Nephron progenitor cell (in vitro differentiated cells): Measurements from ENCODE around the gene CAPN14.

ENCODE experiments used
- DNase-seq: peaks from one replicate; pipeline ENCODE4 v3.0.0; 2021
- H3K27ac Mint-ChIP-seq: 2 replicates; pipeline ENCODE4 v1.8.0; 2021; ENCODE audit warnings: mild to moderate bottlenecking, moderate library complexity, mixed read lengths
- H3K27me3 Mint-ChIP-seq: 2 replicates; pipeline ENCODE4 v1.8.0; 2021; ENCODE audit warnings: mild to moderate bottlenecking, low read depth, mixed read lengths; ENCODE audit not compliant: poor library complexity
- H3K36me3 Mint-ChIP-seq: 2 replicates; pipeline ENCODE4 v1.8.0; 2021; ENCODE audit warnings: low read depth, mixed read lengths
- H3K4me1 Mint-ChIP-seq: 2 replicates; pipeline ENCODE4 v1.8.0; 2021; ENCODE audit warnings: mixed read lengths
- H3K4me3 Mint-ChIP-seq: 2 replicates; pipeline ENCODE4 v1.8.0; 2021; ENCODE audit warnings: mild to moderate bottlenecking, moderate library complexity, mixed read lengths
- H3K9me3 Mint-ChIP-seq: 2 replicates; pipeline ENCODE4 v1.8.0; 2021; ENCODE audit warnings: mild to moderate bottlenecking, moderate library complexity, mixed read lengths
- TF ChIP-seq, protein P1 (sequence below): fragments of 200-600 bp; sonication (generic); IDR thresholded peaks from 2 replicates; pipeline ENCODE4 v1.5.0; 2021; ENCODE audit warnings: antibody characterized with exemption

The CAPN14 gene

DNA sequence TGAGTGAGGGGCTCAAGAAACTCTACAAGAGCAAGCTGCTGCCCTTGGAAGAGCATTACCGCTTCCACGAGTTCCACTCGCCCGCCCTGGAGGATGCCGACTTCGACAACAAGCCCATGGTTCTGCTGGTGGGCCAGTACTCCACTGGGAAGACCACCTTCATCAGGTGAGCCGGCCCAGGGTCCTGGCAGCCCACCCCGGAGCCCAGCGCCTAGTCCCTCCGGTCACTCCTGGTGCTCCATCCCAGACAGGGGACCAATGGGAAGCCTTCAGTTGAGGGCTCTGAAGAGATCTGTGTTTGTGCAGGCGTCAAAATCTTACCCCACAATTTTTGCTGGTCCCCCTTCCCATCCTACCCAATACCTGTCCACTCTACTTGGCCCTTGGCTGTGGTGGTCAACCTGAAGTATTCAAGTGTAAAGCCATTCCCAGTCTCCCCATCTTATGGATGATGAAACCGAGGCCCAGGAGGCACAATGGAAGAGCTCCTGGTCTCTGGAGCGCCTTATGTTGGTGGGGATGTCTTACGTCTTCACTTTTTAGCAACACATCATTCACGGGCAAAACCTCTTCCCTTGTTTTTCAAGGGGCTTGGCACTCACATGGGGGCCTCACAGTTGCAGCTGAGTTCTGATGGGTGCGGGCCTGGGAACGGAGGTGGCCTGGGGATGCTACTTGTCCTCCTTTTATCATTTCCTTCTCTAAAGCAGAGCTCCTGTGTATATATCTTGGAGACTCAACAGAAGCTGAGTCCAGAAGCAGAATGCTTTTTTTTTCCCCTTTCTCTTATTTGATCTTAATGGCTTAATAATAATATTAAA, 17.6 kb upstream of the CAPN14 start:
- TF ChIP-seq, protein P1, sequence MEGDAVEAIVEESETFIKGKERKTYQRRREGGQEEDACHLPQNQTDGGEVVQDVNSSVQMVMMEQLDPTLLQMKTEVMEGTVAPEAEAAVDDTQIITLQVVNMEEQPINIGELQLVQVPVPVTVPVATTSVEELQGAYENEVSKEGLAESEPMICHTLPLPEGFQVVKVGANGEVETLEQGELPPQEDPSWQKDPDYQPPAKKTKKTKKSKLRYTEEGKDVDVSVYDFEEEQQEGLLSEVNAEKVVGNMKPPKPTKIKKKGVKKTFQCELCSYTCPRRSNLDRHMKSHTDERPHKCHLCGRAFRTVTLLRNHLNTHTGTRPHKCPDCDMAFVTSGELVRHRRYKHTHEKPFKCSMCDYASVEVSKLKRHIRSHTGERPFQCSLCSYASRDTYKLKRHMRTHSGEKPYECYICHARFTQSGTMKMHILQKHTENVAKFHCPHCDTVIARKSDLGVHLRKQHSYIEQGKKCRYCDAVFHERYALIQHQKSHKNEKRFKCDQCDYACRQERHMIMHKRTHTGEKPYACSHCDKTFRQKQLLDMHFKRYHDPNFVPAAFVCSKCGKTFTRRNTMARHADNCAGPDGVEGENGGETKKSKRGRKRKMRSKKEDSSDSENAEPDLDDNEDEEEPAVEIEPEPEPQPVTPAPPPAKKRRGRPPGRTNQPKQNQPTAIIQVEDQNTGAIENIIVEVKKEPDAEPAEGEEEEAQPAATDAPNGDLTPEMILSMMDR, result no peak
- peaks cover 34% of the 10 kb centered on the region for H3K4me1 Mint-ChIP-seq

DNA sequence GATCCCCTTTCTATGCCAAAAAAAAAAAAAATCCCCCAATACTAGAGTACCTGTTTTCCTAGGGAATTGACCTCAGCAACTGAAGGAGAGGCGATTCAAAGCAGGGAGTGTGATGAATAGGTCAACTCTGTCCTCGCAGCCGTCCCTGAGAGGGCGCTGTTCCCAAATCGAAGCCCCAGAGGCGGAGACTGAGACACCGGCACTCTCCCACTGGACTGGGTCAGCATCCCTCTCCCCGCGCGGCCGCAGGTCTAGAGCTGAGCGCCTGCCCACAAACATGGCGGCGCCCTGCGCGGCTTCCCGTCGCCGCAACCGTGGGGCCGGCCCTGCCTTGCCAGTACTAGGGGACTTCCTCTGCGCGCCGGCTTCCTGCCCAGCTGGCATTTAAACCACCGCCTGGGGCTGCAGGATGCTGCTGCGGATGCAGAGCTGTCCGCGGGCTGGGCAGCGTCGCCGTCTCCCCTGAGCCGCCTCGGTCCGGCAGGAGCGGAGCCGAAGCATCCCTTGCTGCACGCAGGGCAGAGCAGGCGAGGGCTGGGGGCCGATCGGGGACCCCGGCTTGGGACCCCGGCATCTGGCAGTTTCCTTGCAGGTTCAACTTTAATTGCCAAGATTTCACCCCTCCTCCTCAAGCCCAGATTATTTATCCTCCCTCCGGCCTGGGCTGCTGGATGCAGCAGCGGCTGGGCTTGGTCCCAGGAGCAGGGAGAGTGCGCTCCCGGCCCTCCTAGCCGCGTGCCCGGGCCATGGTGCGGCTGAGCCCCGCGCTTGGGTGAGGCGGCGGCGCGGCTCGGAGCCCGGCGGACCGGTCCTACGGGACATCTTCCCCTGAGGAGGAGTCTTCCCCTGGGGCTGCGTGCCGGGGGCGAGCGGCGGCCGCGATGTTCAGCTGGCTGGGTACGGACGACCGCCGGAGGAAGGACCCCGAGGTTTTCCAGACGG, 16.7 kb upstream of the CAPN14 start, which contains the start of gene EHD3:
Gene EHD3 (plus strand): TSS at position 412 of the 942 bp plus-strand sequence. CDS start 470 bp downstream, at position 882.
- H3K4me1 Mint-ChIP-seq, result peaks cover 34% of the 10 kb centered on the region
- no peaks in the 10 kb centered on the region for H3K36me3 Mint-ChIP-seq
- TF ChIP-seq, protein P1, result peak; percentile 70

More for the DNA sequence above, 17.6 kb upstream of the CAPN14 start:
- peak overlapping the region; percentile 80 for H3K4me3 Mint-ChIP-seq
- no peak for DNase-seq
- H3K27ac Mint-ChIP-seq, result no peak overlapping the region
- no peaks in the 10 kb centered on the region for H3K36me3 Mint-ChIP-seq
- H3K9me3 Mint-ChIP-seq, result no peaks in the 10 kb centered on the region
- H3K27me3 Mint-ChIP-seq, result peaks cover 27% of the 10 kb centered on the region

DNA sequence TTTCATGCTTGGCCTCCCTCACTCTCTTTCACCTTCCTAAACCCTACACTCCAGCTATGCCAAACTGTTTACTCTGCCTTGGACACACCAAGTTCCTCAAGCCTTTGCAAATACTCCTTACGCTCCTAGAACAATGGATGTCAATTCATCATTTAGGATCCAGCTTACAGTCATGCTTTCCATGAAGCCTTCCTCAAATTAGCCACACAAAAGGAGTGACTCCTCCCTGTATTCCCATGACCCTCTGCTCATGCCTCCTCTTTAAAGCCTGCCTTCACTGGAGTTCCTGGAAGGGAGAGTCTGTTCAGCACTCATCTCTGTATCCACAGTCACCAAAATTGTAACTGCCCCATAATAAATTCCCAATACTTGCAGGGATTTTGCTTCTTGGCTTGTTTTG, 15.9 kb upstream of the CAPN14 start:
- Mint-ChIP-seq H3K4me3 (peak overlapping the region; percentile 80), H3K27me3 (peaks cover 35% of the 10 kb centered on the region), H3K27ac (no peak overlapping the region), H3K9me3 (no peaks in the 10 kb centered on the region), H3K36me3 (no peaks in the 10 kb centered on the region), H3K4me1 (peaks cover 29% of the 10 kb centered on the region)
- no peak for DNase-seq
- TF ChIP-seq, protein P1, result no peak

More for the DNA sequence above, 16.7 kb upstream of the CAPN14 start, which contains the start of gene EHD3:
- Mint-ChIP-seq H3K27ac (no peak within 1 kb of the TSS), H3K9me3 (no peaks in the 10 kb centered on the region), H3K4me3 (peak within 1 kb of the TSS; percentile 80), H3K27me3 (peaks cover 30% of the 10 kb centered on the region)
- DNase-seq, result peak; percentile 95

DNA sequence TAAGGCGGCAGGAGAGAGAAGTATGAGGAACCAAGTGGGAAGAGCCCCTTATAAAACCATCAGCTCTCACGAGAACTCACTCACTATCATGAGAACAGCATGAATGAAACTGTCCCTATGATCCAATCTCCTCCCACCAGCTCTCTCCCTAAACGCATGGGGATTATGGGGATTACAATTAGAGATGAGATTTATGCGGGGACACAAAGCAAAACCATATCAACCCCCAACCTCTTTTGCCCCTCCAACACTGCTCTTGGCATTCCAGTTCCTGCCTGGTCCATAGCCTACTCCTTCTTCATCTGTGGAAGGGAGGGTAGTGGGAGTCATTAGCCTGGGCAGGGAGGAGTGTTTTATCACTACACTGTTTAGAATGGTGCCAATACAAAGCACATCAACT, 15.3 kb upstream of the CAPN14 start:
- H3K36me3 Mint-ChIP-seq, result no peaks in the 10 kb centered on the region
- H3K27me3 Mint-ChIP-seq, result peaks cover 40% of the 10 kb centered on the region
- peaks cover 26% of the 10 kb centered on the region for H3K4me1 Mint-ChIP-seq
- DNase-seq, result no peak
- H3K4me3 Mint-ChIP-seq, result no peak overlapping the region
- H3K9me3 Mint-ChIP-seq, result no peaks in the 10 kb centered on the region
- TF ChIP-seq, protein P1, result no peak
- no peak overlapping the region for H3K27ac Mint-ChIP-seq

DNA sequence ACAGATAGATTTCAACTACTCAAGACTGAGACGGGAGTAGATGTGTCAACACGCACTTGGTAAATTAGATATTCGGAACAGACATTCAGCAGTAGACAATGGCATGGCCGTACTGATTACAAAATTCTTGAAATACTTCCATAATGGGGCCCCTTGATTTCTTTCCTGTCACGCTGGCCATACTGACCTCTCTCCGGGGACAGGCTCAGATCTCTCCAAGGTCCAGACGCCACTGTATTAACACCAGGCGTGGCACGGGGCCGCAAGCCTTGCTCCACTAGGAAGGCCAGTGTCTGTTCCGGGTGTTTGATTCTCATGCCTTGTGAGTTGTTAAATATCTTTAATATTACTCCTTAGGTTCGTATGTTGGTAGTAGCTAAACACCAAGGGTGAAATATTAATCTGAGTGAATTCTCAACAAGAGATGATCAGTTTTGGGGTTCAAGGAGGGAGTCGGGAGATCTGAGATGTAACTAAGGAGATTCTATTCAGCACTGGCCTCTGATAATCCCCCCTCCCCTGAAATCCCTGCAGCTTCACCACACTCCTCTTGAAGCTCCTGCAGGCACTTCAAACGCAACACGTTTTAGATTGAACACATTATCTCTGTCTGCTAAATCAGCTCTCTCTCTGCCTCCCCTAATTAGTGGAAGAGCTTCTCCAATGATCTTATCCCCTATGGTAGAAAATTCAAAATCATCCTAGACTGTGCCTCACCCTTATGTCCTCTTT, 14.4 kb upstream of the CAPN14 start:
- peaks cover 23% of the 10 kb centered on the region for H3K4me1 Mint-ChIP-seq
- H3K4me3 Mint-ChIP-seq, result no peak overlapping the region
- TF ChIP-seq, protein P1, result no peak
- peaks cover 45% of the 10 kb centered on the region for H3K27me3 Mint-ChIP-seq
- H3K9me3 Mint-ChIP-seq, result no peaks in the 10 kb centered on the region
- no peak overlapping the region for H3K27ac Mint-ChIP-seq
- no peaks in the 10 kb centered on the region for H3K36me3 Mint-ChIP-seq
- DNase-seq, result no peak
